Fibroblast of villous mesenchyme (primary cell): ENCODE data around the gene ATP6V0A1. TPM values are rescaled to one million over a fixed set of nuclear protein-coding genes. Genes with fewer than 3 reads are reported as not detected.

ENCODE experiments used
- DNase-seq: peaks from one replicate; pipeline ENCODE4 v3.0.0-alpha.2; 2010; ENCODE audit warnings: low read depth
- H3K4me3 ChIP-seq: 2 replicates; pipeline ENCODE4 v1.5.1; 2011; ENCODE audit warnings: low read depth, mild to moderate bottlenecking, low read length
- total RNA-seq: library from RNA; depleted of rRNA; stranded (reverse); fragments of >200 nt; gene quantifications from 2 replicates; pipeline ENCODE4 v1.2.3, GENCODE V29; 2012
- TF ChIP-seq, protein P1 (sequence below): IDR thresholded peaks from 2 replicates; pipeline ENCODE4 v1.5.1; 2012; ENCODE audit warnings: low read depth, mild to moderate bottlenecking, low read length; ENCODE audit not compliant: insufficient read depth

ATP6V0A1 gene
- 66.4 and 82.5 TPM in 2 replicates for total RNA-seq

DNA sequence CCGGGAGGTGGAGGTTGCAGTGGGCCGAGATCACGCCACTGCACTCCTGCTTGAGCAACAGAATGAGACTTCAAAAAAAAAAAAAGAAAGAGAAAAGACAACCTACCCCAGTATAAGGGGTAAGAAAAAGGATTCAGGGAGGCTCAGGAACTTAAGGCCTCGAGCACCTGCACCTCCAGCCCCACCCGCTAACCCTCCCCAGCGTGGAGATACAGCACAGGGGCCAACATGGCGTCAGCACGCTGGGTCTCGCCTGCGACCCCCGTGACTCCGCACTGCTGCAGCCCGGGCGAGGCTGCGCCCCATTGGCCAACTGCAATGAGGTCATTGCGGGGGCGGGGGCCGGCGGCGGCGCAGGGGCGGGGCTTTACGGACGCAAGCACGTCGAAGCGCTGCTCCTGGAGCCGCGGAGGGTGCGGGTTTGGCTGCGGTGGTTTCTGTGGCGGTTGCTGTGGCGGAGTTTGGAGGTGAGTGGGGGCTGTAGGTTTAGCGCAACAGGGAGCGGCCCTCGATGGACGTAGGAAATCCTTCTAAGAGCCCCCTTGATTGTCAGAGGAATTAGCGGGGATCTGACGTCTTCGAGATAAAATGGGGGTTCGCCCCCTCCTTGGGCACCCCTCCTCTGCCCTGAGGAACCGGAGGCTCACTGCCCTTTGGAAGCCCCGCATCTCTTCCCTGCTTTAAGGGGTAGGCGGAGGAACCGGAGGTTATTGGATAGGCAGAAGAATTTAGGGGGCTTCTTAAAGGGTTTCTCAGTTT, at the start of gene ATP6V0A1:
Gene ATP6V0A1, plus strand, starts transcription at position 382 of the 759 bp plus-strand sequence. CDS start 2,017 bp downstream, outside the sequence.
- TF ChIP-seq, protein P1, sequence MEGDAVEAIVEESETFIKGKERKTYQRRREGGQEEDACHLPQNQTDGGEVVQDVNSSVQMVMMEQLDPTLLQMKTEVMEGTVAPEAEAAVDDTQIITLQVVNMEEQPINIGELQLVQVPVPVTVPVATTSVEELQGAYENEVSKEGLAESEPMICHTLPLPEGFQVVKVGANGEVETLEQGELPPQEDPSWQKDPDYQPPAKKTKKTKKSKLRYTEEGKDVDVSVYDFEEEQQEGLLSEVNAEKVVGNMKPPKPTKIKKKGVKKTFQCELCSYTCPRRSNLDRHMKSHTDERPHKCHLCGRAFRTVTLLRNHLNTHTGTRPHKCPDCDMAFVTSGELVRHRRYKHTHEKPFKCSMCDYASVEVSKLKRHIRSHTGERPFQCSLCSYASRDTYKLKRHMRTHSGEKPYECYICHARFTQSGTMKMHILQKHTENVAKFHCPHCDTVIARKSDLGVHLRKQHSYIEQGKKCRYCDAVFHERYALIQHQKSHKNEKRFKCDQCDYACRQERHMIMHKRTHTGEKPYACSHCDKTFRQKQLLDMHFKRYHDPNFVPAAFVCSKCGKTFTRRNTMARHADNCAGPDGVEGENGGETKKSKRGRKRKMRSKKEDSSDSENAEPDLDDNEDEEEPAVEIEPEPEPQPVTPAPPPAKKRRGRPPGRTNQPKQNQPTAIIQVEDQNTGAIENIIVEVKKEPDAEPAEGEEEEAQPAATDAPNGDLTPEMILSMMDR = no peak
- peak; percentile 92 for DNase-seq

DNA sequence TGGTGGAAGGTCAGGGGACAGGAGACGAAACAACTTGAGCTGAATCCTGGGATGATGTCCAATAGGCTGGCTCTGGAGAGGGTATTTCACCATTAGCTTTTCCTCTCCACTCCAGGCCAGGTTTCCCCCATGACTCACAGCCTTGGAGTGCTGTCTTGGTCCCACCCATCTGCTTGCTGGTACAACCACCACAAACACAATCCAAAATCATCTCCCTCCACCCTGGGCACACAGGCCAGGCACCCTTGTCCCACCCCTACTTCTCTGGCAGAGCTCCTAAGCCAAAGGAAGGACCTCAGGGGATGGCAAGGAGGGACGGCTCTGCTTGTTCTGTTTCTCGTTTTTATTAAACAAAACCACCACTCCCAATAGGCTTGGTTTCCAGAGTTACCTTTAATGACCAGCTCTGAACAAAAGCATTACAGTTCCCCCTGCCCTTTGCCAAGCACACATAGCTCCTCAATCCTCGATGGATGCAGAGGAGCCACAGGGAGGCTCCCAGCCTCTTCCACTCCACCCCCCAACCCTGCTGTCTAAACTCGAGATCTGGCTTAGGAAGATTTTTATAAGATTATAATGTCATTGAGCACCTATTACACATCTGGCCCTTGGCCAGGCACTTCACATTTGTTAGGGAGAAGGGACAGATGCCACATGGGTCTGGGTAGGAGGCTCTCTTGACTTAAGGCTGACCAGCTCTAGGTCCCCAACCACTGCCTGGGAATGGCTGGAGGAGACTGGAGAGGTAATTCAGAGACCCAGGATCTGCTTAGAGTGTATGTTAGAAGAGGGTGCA, 49.0 kb upstream of the ATP6V0A1 start:
- DNase-seq = peak; percentile 92
- TF ChIP-seq, protein P1 = no peak
- no peak overlapping the region for H3K4me3 ChIP-seq

More for the DNA sequence above, at the start of gene ATP6V0A1:
- H3K4me3 ChIP-seq = peak within 1 kb of the TSS; percentile 77

DNA sequence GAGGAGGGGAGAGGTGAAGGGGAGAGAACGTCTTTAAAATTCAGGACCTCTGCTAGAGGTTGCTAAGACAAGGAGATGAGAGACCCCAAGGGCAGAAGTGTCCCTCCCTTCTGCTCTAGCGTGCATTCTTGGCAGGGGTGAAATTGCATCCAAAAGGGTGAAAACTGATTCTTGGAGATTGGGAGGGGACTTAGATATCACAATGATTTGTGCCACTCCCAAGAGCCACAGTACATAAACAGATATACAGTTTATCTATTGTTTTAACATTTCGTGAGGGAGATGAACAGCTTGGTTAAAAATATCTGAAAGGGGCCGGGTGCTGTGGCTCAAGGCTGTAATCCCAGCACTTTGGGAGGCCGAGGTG, 48.4 kb upstream of the ATP6V0A1 start:
- TF ChIP-seq, protein P1 = no peak
- no peak for DNase-seq
- no peak overlapping the region for H3K4me3 ChIP-seq

DNA sequence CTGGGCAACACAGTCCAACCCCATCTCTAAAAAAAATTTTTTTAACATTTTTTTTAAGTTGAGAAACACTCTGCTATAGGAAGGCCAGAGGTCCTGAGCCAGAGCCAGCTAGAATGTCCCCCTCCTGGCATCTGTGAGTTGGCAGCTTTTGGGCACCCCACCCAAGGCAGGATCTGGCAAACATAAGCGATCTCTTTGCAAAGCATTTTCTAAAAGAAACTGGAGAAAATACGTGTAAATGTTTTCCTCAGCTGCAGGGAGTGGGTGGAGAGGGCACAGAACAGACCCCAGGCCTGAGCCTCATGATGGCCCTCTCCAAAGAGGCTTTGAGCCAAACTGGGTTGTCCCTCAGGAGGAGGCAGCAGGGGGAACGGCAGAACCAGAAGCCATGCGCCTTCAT, 47.3 kb upstream of the ATP6V0A1 start:
- H3K4me3 ChIP-seq = no peak overlapping the region
- TF ChIP-seq, protein P1 = no peak
- no peak for DNase-seq

DNA sequence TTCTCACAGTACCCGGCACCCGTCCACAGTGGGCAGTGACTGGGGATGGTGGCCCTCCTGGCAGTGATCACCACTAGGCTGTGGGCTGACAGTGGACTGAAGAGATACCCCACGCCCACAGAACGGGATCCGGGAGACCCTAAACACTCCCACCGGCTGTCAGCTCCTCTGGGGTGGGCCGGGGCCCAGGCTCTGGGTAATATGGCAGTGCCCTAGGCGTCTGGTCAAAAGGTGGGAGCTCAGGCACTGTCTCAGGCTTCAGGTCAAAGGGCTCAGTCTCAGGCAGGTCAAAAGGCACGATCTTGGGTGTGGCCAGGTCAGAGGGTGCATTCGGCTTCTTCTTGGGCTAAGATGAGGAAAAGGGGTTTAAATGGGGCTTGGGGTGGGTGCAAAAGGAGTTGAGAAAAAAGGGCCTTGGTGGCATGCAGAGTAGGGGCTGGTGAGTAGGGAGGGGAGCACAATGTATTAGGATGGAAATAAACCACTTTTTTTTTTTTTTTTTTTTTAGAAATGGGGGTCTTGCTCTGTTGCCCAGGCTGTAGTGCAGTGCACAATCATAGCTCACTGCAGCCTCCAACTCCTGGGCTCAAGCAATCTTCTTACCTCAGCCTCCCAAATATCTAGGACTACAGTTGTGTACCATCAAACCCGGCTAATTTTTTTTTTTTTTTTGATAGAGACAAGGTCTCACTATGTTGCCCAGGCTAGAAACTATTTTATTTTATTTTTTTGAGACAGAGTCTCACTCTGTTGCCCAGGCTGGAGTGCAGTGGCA, 46.6 kb upstream of the ATP6V0A1 start:
- TF ChIP-seq, protein P1 = no peak
- H3K4me3 ChIP-seq = no peak overlapping the region
- no peak for DNase-seq

DNA sequence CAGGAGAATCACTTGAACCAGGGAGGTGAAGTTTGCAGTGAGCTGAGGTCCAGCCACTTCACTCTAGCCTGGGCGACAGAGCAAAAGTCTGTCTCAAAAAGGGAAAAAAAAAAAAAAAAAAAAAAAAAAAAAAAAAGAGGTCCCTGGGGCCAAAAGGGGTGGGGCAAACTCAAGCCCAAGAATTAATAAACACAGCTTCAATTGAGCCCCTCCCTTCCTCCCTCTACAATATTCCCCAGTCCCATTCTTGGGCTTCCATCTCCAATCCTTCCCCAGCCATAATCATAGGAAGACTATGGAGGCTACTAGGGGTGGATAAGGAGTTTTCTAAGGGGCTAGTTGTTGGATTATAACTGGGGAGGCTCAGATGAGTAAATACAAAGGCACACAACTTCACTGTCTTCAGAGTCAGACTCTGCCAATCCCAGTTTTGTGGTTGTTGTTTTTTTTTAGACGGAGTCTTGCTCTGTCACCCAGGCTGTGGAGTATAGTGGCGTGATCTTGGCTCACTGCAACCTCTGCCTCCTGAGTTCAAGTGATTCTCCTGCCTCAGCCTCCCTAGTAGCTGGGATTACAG, 45.1 kb upstream of the ATP6V0A1 start:
- TF ChIP-seq, protein P1 = no peak
- DNase-seq = peak; percentile 33
- no peak overlapping the region for H3K4me3 ChIP-seq
